Measurements from ENCODE around the gene USP24. TPM values are rescaled to one million over a fixed set of nuclear protein-coding genes. Genes with fewer than 3 reads are reported as not detected.

Gene USP24
- polyA plus RNA-seq, 1 experiment = 8.4 TPM

DNA sequence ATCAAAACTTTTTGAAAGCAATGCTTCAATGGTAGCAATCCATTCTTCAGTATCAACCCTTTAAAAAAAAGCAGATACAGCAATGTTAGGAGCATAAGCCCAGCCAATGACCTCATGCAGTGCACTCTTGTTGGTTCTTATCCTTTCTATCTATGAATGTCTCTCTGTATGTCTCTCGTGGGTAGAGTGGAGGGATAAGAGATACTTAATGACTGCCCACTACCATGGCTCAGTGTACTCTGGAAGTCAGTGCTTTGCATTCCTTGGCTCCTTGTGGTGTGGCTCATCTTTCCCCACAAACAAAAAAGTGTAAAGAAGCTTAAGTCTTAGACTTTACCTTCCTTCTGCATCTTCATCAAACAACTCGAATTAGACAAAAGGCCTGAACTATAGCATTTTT, 125.5 kb downstream of the USP24 start:
- peak; percentile 1 for DNase-seq (ENCODE audit: low read depth)
- POLR2A ChIA-PET = no interaction called here
- H3K27me3 ChIP-seq (ENCODE audit: control insufficient read depth, insufficient read depth, low read length) = no peaks in the 10 kb centered on the region
- H3K4me3 ChIP-seq (ENCODE audit: low read depth, low read length) = no peak overlapping the region
- TF ChIP-seq, protein P1, sequence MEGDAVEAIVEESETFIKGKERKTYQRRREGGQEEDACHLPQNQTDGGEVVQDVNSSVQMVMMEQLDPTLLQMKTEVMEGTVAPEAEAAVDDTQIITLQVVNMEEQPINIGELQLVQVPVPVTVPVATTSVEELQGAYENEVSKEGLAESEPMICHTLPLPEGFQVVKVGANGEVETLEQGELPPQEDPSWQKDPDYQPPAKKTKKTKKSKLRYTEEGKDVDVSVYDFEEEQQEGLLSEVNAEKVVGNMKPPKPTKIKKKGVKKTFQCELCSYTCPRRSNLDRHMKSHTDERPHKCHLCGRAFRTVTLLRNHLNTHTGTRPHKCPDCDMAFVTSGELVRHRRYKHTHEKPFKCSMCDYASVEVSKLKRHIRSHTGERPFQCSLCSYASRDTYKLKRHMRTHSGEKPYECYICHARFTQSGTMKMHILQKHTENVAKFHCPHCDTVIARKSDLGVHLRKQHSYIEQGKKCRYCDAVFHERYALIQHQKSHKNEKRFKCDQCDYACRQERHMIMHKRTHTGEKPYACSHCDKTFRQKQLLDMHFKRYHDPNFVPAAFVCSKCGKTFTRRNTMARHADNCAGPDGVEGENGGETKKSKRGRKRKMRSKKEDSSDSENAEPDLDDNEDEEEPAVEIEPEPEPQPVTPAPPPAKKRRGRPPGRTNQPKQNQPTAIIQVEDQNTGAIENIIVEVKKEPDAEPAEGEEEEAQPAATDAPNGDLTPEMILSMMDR (IDR thresholded peaks at IDR 0.05; ENCODE audit: insufficient read depth, low read depth, low read length) = no peak
- CTCF ChIA-PET = interaction anchor here (1.5 to 2.1 kb wide), 2 partner anchors 18 to 22 kb away, joined by 3 to 5 read pairs; no protein-coding TSS in a partner anchor
- H3K36me3 ChIP-seq (ENCODE audit: control insufficient read depth, insufficient read depth, low read length) = peaks cover 14% of the 10 kb centered on the region

DNA sequence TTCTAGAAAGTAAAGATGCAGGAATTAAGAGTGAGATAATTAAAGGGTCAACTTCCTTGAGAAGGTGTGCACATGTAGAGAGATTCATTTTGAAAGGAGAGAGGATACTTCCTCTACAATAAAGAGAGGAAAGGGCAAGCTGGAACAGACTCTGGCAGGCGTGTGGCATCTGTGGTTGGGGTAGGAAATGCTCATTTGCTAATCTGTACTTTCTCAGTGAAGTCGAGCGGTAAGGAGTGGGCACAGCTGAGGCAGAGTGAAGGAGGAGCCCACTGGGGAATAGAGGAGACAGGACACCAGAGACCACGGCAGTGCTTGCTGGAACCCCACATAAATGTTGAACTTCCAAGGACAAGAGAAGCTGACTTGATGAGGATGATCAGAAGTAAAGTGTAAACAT, 126.8 kb downstream of the USP24 start:
- no peak for DNase-seq (ENCODE audit: low read depth)
- CTCF ChIA-PET = no interaction called here
- Histone ChIP-seq H3K27me3 (ENCODE audit: control insufficient read depth, insufficient read depth, low read length) (no peaks in the 10 kb centered on the region), H3K4me3 (ENCODE audit: low read depth, low read length) (no peak overlapping the region), H3K36me3 (ENCODE audit: control insufficient read depth, insufficient read depth, low read length) (peaks cover 10% of the 10 kb centered on the region)
- TF ChIP-seq, protein P1 (IDR thresholded peaks at IDR 0.05; ENCODE audit: insufficient read depth, low read depth, low read length) = no peak
- POLR2A ChIA-PET = no interaction called here

DNA sequence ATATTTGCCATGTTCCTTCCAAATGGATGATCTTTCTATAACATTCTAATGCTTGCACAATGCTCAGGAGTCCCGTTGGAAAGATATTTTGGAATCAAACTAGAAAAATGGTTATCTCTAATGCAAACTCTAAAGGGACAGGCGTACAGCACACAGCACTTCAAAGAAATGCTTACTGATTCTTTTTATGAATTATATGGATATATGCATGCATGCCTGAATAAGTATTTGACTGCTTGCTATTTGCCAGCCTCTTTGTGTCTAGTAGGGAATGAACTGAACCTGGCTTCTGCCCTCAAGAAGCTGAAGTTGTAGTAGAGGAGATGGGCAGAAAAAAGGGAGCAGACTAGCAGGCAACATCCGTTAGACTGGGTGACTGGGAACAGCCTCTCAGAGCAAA, 127.7 kb downstream of the USP24 start:
- TF ChIP-seq, protein P1 (IDR thresholded peaks at IDR 0.05; ENCODE audit: insufficient read depth, low read depth, low read length) = no peak
- Histone ChIP-seq H3K27me3 (ENCODE audit: control insufficient read depth, insufficient read depth, low read length) (no peaks in the 10 kb centered on the region), H3K4me3 (ENCODE audit: low read depth, low read length) (no peak overlapping the region), H3K36me3 (ENCODE audit: control insufficient read depth, insufficient read depth, low read length) (peaks cover 12% of the 10 kb centered on the region)
- ChIA-PET CTCF (no interaction called here), POLR2A (no interaction called here)
- DNase-seq (ENCODE audit: low read depth) = no peak

DNA sequence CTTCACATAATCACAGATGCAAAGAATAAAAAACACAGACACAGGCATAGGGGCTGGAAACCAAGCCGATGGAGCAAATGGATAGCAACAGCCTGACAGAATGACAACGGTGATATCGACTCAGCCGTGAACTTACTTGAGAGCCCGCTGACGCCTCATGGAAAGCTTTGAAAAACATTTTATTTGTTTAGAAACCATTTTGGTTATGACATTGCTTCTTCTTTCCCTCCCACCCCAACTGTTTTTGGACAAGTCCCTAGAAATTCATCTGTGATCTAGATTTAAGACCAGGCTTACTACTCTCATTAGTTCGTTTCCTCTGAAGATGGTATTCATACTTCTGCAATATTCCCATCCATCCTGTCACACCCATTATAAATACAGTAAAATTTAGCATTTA, 130.9 kb downstream of the USP24 start:
- TF ChIP-seq, protein P1 (IDR thresholded peaks at IDR 0.05; ENCODE audit: insufficient read depth, low read depth, low read length) = no peak
- Histone ChIP-seq H3K4me3 (ENCODE audit: low read depth, low read length) (no peak overlapping the region), H3K27me3 (ENCODE audit: control insufficient read depth, insufficient read depth, low read length) (no peaks in the 10 kb centered on the region), H3K36me3 (ENCODE audit: control insufficient read depth, insufficient read depth, low read length) (peaks cover 11% of the 10 kb centered on the region)
- DNase-seq (ENCODE audit: low read depth) = no peak
- CTCF ChIA-PET = no interaction called here
- POLR2A ChIA-PET = no interaction called here

DNA sequence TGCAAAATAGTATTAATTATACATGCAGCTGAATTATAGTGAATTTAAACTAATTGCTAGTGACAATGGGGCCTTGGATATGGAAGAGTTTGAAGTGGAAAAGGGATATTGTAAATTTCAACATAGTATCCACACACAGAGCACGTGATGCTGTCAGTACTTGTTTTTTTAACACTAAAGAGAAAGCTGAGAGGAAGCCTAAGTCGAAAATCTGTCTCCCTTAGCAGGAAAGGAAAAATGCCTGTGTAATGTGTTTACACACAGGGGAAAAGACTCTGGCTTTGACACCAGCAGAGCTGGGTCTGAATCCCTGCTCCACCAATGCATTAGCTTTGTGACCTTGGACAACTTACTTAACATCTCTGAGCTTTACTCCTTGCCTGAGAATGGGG, 133.3 kb downstream of the USP24 start:
- H3K27me3 ChIP-seq (ENCODE audit: control insufficient read depth, insufficient read depth, low read length) = no peaks in the 10 kb centered on the region
- DNase-seq (ENCODE audit: low read depth) = no peak
- POLR2A ChIA-PET = no interaction called here
- no peak overlapping the region for H3K4me3 ChIP-seq (ENCODE audit: low read depth, low read length)
- peaks cover 8% of the 10 kb centered on the region for H3K36me3 ChIP-seq (ENCODE audit: control insufficient read depth, insufficient read depth, low read length)
- TF ChIP-seq, protein P1 (IDR thresholded peaks at IDR 0.05; ENCODE audit: insufficient read depth, low read depth, low read length) = no peak
- CTCF ChIA-PET = interaction anchor here (0.6 kb wide), 1 partner anchor 813 kb away, joined by 3 read pairs; no protein-coding TSS in a partner anchor
